Neutrophil (primary cell): ENCODE data around the gene LAMB3.

Source experiments
- H3K27ac ChIP-seq: fragments of 200-600 bp; sonication (generic); 2 replicates; pipeline ENCODE4 v1.5.1; 2016; ENCODE audit warnings: mild to moderate bottlenecking, moderate library complexity
- H3K27me3 ChIP-seq: fragments of 200-600 bp; sonication (generic); 2 replicates; pipeline ENCODE4 v1.6.0; 2016; ENCODE audit warnings: mild to moderate bottlenecking
- H3K36me3 ChIP-seq: fragments of 200-600 bp; sonication (generic); 2 replicates; pipeline ENCODE4 v1.5.1; 2017
- H3K4me1 ChIP-seq, 2 experiments: fragments of 200-600 bp in 1 of 2; sonication (generic) in 1 of 2; 1 replicate in 1 of 2; 2 replicates in 1 of 2; pipeline versions ENCODE4 v1.5.1 to v1.6.1; 2013 to 2016; ENCODE audit warnings: low read depth in 1 of 2, low read length in 1 of 2, mild to moderate bottlenecking in 1 of 2, moderate library complexity in 1 of 2; ENCODE audit not compliant: control insufficient read depth in 1 of 2, insufficient read depth in 1 of 2
- H3K4me3 ChIP-seq, 2 experiments: fragments of 200-600 bp in 1 of 2; sonication (generic) in 1 of 2; 1 replicate in 1 of 2; 2 replicates in 1 of 2; pipeline ENCODE4 v1.5.1; 2013 to 2016; ENCODE audit warnings: low read depth in 1 of 2, low read length in 1 of 2, mild to moderate bottlenecking in 1 of 2, moderate library complexity in 1 of 2
- H3K9me3 ChIP-seq: fragments of 200-600 bp; sonication (generic); 2 replicates; pipeline ENCODE4 v1.5.1; 2016
- CTCF ChIP-seq: fragments of 200-600 bp; sonication (generic); IDR thresholded peaks from 2 replicates; pipeline ENCODE4 v1.5.1; 2016; ENCODE audit warnings: antibody characterized with exemption

LAMB3 gene

GRCh38 chr1:209653915-209654351, 1.7 kb upstream of the LAMB3 start:
- H3K27ac ChIP-seq, result peak overlapping the region; percentile 90
- H3K4me1 ChIP-seq, result peaks cover 80 to 91% of the 10 kb centered on the region in 2 experiments

GRCh38 chr1:209652873-209653401, 712 bp upstream of the LAMB3 start:
- no peaks in the 10 kb centered on the region for H3K9me3 ChIP-seq
- H3K27ac ChIP-seq, result peak overlapping the region; percentile 90
- H3K36me3 ChIP-seq, result no peaks in the 10 kb centered on the region
- H3K4me1 ChIP-seq, result peaks cover 80 to 88% of the 10 kb centered on the region in 2 experiments
- H3K4me3 ChIP-seq, result no peak overlapping the region
- no peak for TF ChIP-seq CTCF
- peaks cover 2% of the 10 kb centered on the region for H3K27me3 ChIP-seq

More at GRCh38 chr1:209653915-209654351, 1.7 kb upstream of the LAMB3 start:
- no peaks in the 10 kb centered on the region for H3K36me3 ChIP-seq
- no peak for TF ChIP-seq CTCF
- no peaks in the 10 kb centered on the region for H3K9me3 ChIP-seq
- no peaks in the 10 kb centered on the region for H3K27me3 ChIP-seq
- no peak overlapping the region for H3K4me3 ChIP-seq

GRCh38 chr1:209651138-209651587, 1.1 kb downstream of the LAMB3 start:
- H3K36me3 ChIP-seq, result no peaks in the 10 kb centered on the region
- H3K9me3 ChIP-seq, result no peaks in the 10 kb centered on the region
- peak; percentile 30 for TF ChIP-seq CTCF
- peak overlapping the region in 1 of 2 experiments; percentile 29 for H3K4me3 ChIP-seq
- peaks cover 68 to 77% of the 10 kb centered on the region in 2 experiments for H3K4me1 ChIP-seq
- peak overlapping the region; percentile 90 for H3K27ac ChIP-seq
- peaks cover 18% of the 10 kb centered on the region for H3K27me3 ChIP-seq

GRCh38 chr1:209650454-209650853, 1.8 kb downstream of the LAMB3 start:
- Histone ChIP-seq H3K36me3 (no peaks in the 10 kb centered on the region), H3K4me3 (peak overlapping the region in 1 of 2 experiments; percentile 29), H3K4me1 (peaks cover 63 to 70% of the 10 kb centered on the region in 2 experiments), H3K27ac (peak overlapping the region; percentile 90), H3K9me3 (no peaks in the 10 kb centered on the region), H3K27me3 (peaks cover 24% of the 10 kb centered on the region)
- TF ChIP-seq CTCF, result no peak

GRCh38 chr1:209648931-209649776, 3.1 kb downstream of the LAMB3 start:
- peak overlapping the region in 1 of 2 experiments; percentile 2 for H3K4me3 ChIP-seq
- no peak for TF ChIP-seq CTCF
- peaks cover 30% of the 10 kb centered on the region for H3K27me3 ChIP-seq
- H3K9me3 ChIP-seq, result no peaks in the 10 kb centered on the region
- no peaks in the 10 kb centered on the region for H3K36me3 ChIP-seq
- peaks cover 62 to 65% of the 10 kb centered on the region in 2 experiments for H3K4me1 ChIP-seq
- H3K27ac ChIP-seq, result peak overlapping the region; percentile 90
